T1000 (cell line): Measurements from ENCODE around the gene LACTB.

Experiments used
- DNase-seq: peaks from one replicate; lab custom pipeline; 2025; ENCODE audit warnings: mixed read lengths; lab: John Stamatoyannopoulos, UW

Gene LACTB

DNA sequence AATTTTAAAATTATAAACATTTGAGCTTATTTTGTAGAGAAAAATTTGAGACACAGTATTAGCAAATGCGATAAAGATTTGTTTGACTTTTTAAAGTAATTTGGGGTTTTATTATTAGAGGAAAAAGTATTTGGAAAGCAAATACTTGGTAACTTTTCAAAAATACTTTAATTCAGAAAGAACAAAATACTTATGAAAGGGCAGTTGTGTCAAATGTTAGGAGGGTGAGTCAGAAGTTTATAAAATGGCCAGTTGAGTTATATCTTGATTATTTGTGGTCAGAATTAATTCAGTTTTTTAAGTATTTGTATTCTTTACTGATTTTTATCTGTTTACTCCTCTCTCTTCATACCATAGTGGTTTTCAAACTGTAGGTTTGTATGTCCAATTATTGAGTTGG is 12.1 kb downstream of the LACTB start:
- no peak for DNase-seq

DNA sequence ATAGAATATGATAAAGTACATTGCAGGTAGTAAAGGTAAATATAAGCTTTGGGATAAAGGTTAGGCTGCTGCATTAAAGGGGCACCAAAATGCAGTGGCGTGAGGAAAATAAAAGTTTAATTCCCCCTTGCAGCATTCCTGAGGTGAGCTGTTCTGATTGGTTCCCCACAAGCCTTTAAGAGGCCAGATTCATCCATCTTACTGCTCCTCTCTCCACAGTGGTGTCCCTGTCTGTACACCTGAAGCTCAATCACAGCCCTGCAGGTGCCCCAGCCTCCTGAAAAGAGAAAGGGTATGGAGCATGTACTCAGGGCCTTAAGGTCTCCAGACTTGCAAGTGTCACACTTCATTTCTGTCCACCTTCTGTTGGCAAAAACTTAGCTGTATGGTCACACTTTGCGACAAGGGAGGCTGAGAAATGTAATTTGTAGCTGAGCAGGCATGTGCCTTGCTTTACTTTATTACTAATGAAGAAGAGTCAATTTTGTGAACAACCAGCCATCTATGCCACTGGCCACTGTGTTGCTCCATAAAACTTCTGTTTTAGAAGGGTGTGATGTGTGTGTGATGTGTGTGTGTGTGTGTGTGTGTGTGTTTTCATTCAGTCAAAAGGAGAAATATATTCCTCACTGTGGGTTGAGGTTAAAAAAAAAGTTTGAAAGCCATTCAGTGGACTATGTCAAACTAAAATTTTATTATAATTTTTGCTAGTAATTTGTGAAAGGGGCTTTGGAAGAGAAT is 12.8 kb downstream of the LACTB start:
- no peak for DNase-seq

DNA sequence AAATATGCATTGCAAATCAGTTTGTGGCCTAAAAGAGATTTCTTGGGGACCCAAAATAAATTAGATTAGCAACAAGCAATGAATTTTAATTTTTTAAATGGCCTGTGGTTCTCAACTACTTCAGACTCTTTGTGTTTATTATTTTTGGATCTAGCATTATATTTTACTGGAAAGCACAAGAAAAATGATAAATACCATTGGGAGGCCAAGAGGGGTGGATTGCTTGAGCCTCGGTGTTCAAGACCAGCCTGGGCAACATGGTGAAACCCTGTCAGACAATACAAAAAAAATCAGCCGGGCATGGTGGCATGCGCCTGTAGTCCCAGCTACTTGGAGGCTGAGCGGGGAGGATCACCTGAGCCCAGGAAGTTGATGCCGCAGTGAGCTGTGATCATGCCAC is 13.6 kb downstream of the LACTB start:
- DNase-seq, result no peak

DNA sequence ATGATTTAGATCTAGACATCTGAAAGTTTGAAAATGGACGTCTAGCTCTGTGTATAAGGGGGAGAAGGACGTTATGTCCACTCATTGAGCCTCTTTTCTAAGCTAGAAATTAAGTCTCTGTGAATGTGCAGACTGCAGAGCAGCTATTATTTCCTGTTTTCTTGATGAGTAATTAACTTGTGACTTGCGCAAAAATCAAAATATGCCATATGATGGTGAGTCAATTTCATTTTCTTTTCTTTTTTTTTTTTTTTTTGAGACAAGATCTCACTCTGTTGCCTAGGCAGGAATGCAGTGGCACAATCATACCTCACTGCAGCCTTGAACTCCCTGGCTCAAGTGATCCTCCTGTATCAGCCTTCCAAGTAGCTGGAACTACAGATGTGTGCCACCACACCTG is 14.1 kb downstream of the LACTB start:
- peak; percentile 8 for DNase-seq

DNA sequence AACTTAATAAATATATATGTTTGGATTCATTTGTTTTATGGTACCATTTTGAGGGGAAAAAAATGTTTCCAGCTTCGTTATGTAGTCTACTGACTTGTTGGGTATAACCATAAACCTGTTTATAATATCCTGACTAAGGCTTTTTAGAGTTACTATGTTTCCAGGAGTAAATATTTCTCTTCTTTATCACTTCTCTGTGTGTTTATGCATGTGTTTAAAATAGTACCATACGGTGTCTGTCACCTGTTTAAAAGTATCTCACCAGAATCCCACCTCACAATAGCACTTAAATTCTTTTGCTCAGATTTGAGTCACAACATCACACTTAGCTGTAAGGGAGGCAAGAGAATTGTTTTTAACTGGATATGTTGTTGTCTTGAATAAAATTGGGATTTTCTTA is 15.1 kb downstream of the LACTB start:
- no peak for DNase-seq

DNA sequence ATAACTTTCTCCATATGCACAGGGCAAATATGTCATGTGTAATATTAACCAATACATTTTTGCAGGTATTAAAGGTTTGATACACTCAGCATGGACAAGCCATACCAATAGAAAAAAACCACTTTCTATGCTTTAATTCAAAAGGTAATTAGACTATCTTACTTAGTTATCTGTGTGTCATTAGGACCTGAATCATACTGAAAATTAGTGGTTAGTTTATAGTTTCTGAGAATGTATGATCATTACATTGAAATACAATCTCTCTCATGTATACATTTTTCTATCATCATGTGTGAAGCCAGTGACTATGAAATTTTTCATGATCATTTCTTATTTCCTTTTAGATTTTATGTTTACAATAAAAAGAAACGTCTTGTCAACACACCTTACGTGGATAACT is 19.3 kb downstream of the LACTB start:
- no peak for DNase-seq

DNA sequence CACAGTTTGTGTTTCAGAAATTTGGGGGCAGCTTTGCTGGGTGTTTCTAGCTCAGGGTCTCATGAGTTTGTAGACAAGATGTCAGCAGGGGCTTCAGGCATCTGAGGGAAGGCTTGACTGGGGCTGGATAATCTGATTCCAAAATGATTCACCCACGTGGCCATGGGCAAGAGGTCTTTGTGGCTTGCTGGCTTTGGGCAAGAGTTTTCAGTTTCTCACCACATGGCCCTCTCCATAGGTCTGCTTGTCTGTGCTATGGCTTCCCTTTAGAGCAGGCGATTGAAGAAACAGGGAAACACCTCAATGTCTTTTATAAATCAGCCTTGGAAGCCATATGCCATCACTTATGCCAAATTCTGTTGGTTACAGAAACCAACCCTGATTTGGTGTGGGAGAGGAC is 23.8 kb downstream of the LACTB start:
- no peak for DNase-seq

DNA sequence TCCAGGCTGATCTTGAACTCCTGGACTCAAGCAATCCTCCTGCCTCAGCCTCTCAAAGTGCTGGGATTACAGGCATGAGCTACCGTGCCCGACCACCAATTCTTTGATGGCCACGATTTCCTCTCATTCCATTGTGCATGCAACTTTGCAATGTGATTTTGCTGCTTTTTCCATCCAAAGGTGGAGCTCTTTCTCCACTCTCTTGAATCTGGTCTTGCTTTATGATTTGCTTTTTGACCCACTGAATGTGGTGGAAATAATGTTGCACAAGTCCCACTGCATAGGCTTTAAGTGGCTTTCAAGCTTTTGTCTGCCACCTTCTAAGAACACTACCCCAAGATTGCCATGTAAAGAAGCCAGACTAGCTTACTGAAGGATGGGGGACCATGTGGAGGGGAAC is 25.0 kb downstream of the LACTB start:
- no peak for DNase-seq

DNA sequence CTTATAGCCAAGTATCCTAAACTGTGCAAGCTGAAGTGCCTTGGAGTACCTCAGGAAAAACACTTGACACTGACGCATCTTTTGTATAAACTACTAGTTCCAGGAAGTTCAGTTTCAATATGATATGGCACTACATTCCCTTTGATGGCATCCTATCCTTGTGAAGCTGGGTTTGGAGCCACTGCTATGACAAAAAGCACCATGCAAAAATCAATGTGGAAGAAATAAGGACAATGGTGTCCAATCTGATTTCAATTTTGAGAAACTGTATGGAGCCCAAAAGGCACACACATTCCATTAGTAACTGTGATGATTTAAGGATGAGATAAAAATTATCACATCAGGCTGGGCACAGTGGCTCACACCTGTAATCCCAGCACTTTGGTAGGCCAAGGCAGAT is 30.0 kb downstream of the LACTB start:
- DNase-seq, result no peak

DNA sequence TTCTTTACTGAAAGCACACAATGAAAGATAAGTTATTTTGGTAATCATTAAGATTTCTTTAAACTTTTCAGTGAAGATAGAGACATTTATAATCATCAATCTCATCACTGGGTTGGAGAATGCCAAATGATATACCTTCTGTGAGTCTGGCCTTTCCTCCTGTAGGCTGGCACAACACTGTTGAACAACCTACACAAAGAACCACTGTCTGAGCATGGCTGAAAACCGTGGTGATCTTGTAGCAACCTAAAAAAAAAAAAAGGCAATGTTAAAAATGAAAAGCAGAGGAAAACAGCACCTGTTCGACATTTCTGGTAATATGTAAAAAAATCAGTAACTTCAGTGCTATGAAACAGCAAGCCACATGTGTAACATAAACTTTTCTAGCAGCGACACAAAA is 33.8 kb downstream of the LACTB start:
- DNase-seq, result no peak

DNA sequence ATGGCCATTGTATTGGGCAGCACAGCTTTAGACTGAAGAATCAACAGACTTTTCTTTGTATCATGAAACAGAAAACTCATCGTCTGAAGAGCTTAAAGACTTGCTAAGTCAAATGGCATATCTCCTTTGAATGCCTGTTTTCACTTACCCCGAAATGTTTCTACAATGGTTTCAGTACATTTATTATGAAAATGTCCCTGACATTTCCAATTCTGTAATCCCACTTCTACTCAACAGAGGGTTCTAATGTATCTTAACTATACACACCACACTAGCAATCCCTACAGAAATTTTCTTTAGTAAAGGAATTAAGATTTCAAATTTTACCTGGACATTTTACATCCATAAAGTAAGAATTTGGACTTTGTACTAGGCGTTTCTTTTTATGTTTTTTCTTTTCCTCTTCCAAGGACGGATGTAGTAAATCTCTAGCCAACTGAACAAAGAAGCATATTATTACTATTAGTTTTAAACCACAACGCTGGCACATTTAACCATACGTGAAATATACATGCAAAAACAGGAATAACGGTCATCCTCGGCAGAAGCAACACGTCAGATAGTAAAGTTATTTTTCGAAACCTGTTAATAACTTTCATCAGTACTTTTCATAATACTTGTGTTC is 34.5 kb downstream of the LACTB start:
- no peak for DNase-seq

DNA sequence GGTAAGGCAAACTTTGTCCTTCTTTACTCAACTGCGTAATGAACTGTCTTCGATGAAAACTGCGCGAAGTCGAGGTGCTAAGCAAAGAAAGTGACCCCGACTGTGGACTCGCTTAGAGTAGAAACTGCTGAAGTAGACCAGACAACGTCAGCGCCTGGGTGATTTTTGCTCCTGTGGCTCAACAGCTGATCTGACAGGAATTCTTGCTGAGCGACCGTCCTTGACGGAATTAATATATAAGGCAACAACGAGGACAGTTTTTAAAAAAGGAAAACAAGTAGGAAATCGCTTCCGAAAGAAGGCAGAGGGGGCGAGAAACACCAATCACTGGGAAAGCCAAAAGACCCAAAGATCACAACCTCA is 35.1 kb downstream of the LACTB start:
- no peak for DNase-seq

DNA sequence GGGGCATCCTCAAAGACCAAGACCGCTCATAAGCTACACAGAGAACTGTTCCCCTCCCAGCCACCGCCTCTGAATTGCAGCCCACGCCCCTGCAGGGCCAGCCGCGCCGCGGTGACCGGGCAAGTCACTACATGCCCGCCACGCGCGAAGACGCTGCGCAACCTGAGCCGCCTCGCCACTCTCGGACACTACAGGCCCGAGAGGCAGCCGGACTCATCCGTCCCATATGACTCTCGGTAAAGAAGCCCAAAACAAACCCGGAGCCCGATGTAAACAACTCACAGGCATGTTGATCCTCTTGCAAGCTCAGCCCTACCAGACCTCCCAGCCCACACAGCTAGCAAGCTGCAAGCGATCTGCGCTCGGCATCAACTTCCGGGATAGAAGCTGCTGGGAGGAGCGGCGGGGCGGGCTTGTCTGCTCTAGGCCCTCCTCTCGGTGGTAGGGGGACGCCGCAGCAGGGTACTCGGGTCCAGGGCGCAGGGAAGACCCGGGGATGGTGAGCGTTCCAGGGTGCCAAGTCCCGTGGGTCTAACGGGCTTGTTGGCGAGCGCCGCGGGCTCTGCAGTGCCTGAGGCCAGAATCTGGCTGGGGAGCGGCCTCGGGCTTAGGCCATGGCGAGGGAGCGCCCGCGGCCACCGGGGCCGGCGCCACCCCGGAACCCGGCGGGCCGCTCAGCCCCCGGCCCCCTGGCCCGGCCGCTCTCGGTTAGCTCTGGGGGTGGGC is 35.6 kb downstream of the LACTB start, which contains the start of gene RPS27L:
Gene RPS27L, minus strand, starts transcription at position 360 of the 726 bp plus-strand sequence. Its CDS starts 72 bp downstream, at position 288.
- DNase-seq, result peak; percentile 59

DNA sequence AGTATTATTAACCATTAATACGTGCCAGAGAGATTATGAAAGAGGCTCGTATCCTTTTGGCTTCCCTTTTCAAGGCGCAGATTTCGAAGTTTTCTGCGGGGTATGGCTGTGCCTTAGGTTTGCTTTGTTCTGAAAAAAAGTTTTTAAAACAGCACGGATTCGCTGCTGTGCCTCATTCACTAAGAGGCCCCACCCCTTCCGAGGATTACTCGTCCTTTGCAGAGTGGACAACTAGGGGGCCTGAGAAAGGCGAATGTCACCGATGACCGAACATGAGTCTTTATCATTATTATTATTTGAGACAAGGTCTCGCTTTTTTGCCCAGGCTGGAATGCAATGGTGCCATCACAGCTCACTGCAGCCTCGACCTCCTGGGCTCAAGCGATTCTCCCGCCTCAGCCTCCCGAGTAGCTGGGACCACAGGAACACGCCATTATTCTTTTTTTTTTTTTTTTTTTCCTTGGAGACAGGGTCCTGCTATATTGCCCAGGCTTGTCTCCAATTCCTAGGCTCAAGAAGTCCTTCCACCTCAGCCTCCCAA is 36.3 kb downstream of the LACTB start:
- peak; percentile 14 for DNase-seq

DNA sequence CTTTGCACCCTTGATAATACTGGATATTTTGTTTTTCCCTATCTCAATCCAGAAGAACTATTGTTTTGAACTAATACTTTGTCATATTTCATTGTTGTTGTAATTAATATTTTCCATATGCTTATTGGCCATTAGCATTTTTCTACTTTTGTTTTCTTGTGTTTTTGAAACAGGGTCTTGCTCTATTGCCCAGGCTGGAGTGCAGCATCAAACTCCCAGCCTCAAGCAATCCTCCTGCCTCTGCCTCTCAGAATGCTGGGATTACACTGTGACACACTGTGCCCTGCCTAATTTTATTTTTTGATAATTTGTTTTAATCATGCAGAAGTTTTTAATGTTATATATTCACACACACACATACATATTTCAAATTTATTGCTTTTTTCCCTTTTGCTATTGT is 39.0 kb downstream of the LACTB start:
- no peak for DNase-seq

DNA sequence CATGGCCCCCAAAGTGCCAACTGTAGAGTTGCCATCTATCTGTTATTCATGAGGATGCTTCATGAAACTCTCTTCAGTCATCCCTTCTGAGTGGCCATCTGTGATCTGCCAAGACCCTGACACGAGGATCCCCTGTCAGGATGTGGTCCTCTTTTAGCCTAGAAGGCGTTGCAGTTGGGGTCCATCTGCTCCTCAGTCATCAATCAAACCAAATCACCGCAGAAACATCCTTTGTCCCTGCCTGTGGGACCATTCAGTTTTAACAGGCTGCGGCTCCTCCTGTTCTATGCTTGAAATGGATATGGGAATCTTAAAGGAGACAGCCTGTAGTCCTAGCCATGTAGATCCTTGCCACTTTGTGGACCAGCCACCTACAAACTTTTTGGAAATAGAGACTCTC is 41.6 kb downstream of the LACTB start:
- no peak for DNase-seq

DNA sequence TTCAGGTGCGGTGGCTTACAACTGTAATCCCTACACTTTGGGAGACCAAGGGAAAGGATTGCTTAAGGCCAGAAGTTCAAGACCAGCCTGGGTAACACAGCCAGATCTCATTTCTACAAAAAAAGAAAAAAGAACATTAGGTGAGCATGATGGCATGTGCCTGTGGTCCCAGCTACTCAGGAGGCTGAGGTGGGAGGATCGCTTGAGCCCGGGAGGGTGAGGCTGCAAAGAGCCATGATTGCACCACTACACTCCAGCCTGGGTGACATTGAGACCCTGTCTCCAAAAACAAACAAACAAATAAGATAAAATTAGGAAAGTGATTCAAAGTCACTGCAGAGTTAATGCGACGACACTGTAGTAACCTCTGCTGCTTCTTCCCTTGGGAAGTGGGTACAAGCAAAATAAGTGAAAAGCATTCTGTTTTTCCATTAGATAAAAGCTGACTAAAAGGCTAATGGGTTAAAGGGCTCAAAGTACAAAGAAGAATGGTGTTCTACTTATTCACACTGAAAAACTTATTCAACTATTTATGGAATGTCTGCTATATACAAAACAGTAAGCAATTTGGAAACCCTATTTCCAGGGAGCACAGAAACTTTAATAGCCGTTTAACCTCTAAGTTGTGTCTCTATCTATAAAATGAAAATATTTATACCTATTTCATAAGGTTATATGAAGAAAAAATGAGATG is 43.7 kb downstream of the LACTB start:
- DNase-seq, result no peak

DNA sequence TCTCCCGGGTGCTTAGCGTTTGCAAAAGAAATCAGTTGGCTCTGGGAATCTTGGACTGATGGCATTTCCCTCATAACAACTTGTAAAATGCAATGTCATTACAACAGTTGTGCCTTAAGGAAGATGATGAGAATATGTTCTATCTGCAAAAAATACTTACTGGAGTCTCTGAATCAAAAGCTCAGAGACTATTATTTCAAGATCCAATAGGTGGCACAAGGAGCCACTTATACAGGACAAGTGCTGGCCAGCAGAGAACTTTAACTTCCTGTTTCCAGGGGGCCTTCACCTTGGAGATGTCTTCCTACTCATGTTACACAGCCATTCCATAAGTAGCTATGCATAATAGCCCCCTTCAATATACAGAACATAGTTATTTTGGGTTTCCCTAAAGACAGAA is 44.6 kb downstream of the LACTB start:
- DNase-seq, result no peak

DNA sequence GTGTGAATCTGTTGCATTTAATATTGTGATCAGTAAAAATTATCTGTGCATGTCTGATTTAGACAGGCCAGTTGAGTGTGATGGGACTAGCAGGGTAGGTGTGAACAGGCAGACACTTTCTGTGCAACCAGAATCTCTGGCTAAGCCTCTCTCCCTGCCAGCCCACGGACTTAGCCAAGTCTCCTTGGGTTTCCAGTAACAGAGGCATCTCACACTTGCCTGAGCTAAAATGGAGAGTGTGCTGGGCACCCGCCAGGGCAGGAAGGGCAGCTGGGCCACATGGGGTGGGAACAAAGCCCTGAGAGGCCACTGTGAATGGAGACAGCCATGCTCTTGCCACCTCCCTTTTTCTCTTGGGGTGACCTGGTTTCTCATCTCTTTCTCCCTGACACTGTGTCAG is 48.1 kb downstream of the LACTB start:
- DNase-seq, result no peak

DNA sequence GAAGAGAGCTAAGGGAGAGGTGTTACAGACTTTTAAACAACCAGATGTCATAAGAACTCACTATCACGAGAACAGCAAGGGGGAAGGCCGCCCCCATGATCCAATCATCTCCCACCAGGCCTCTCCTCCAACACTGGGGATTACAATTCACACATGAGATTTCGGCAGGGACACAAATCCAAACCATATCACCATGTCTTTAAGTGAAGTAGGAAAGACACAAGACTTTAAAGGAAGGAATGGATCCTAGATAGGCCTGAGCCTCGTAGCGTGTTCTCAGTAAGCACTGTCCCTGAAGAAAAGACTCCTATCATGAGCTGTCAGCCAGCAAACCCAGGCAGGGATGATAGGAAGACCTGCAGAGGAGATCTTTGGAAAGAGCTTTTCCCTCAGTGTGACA is 50.7 kb downstream of the LACTB start:
- no peak for DNase-seq

DNA sequence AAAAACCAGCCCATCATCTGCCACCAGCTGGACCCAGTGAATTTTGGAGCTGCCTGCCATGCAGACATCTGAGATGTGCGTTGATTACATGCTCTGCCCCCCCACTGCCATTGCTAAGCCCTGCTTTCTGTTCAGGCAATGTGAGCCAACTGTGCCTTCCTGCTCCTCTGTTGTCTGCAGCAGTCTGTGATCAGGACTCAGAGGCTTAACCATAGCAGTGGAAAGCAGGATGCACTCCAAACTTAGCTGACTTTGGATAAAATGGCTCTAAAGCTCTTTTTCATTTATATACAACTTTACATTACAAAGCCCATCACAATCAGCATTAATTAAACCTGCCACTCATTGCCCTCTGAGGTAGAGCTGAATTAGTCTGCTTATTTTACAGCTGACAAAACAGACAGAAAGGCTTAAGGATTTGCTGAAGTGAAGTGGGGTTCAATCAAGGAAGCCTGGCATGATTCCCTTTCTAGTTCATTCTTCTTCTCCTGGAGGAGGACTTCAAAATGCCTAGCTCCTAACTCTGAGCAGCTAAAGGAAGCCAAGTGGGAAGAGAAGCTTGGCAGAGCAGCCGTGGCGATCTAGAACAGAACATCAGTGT is 51.3 kb downstream of the LACTB start:
- DNase-seq, result no peak

DNA sequence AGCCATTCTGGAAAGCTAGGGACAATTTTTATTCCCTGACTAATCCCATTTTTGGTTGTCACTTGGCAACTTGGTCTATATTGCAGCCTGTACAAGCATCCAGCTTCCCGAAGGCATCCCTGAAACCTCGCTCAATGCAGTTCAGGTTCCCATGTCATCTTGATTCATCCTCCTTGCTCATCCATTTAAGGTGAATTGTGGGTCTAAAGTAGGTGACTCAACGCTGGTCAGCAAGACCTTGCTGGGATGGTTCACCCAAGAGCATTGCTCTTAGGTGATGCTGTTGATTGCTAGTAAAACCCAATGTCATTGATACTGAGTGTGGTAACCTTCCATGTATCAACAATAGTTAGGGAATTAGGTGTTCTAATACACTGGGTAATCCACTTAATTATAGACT is 54.6 kb downstream of the LACTB start:
- peak; percentile 5 for DNase-seq
